IPS-20b (cell line): ENCODE measurements around the gene BCAS4.

Source experiments
- H3K27ac ChIP-seq: one replicate; pipeline ENCODE4 v1.5.1; 2013; ENCODE audit warnings: low read length
- H3K27me3 ChIP-seq: 2 replicates; pipeline ENCODE4 v1.6.1; 2013; ENCODE audit warnings: mild to moderate bottlenecking, low read length, inconsistent platforms; ENCODE audit not compliant: insufficient read depth
- H3K36me3 ChIP-seq: 2 replicates; pipeline ENCODE4 v1.6.1; 2013; ENCODE audit warnings: low read depth, mild to moderate bottlenecking, inconsistent platforms, low read length, moderate library complexity; ENCODE audit not compliant: insufficient read depth
- H3K4me1 ChIP-seq: 2 replicates; pipeline ENCODE4 v1.6.1; 2013; ENCODE audit warnings: mild to moderate bottlenecking, control low read depth, inconsistent platforms, low read length, moderate library complexity; ENCODE audit not compliant: insufficient read depth
- H3K4me3 ChIP-seq: 2 replicates; pipeline ENCODE4 v1.5.1; 2013; ENCODE audit warnings: mild to moderate bottlenecking, low read length, inconsistent platforms
- H3K9ac ChIP-seq: 2 replicates; pipeline ENCODE4 v1.6.1; 2013; ENCODE audit warnings: low read depth, mild to moderate bottlenecking, inconsistent platforms, low read length, moderate library complexity
- H3K9me3 ChIP-seq: 2 replicates; pipeline ENCODE4 v1.6.1; 2013; ENCODE audit warnings: mild to moderate bottlenecking, low read depth, low read length, inconsistent platforms; ENCODE audit not compliant: insufficient read depth

BCAS4 gene

GRCh38 chr20:50852085-50852484 lies 57.2 kb downstream of the BCAS4 start:
- no peaks in the 10 kb centered on the region for H3K27me3 ChIP-seq
- H3K4me3 ChIP-seq = no peak overlapping the region
- H3K36me3 ChIP-seq = no peaks in the 10 kb centered on the region
- peak overlapping the region; percentile 7 for H3K27ac ChIP-seq
- 0 out of 2 replicates have a peak overlapping the region, but pooled peaks have one; percentile 40 for H3K9ac ChIP-seq
- H3K9me3 ChIP-seq = no peaks in the 10 kb centered on the region
- peaks cover 5% of the 10 kb centered on the region; the same call in 1 of the 2 replicates for H3K4me1 ChIP-seq

GRCh38 chr20:50854506-50855249 lies 59.8 kb downstream of the BCAS4 start:
- Histone ChIP-seq H3K9ac (no peak overlapping the region), H3K27ac (no peak overlapping the region), H3K36me3 (no peaks in the 10 kb centered on the region), H3K9me3 (no peaks in the 10 kb centered on the region), H3K27me3 (no peaks in the 10 kb centered on the region), H3K4me3 (no peak overlapping the region), H3K4me1 (peaks cover 5% of the 10 kb centered on the region)

- Histone ChIP-seq H3K9ac (no peak overlapping the region), H3K27ac (no peak overlapping the region), H3K27me3 (no peaks in the 10 kb centered on the region), H3K36me3 (no peaks in the 10 kb centered on the region), H3K4me1 (peaks cover 6% of the 10 kb centered on the region), H3K4me3 (no peak overlapping the region), H3K9me3 (no peaks in the 10 kb centered on the region)
Observed at GRCh38 chr20:50855498-50856474, 60.9 kb downstream of the BCAS4 start.

GRCh38 chr20:50856475-50857041 lies 61.7 kb downstream of the BCAS4 start:
- Histone ChIP-seq H3K9me3 (no peaks in the 10 kb centered on the region), H3K9ac (no peak overlapping the region), H3K27me3 (no peaks in the 10 kb centered on the region), H3K27ac (no peak overlapping the region), H3K4me1 (peaks cover 4% of the 10 kb centered on the region), H3K36me3 (no peaks in the 10 kb centered on the region), H3K4me3 (no peak overlapping the region)

- Histone ChIP-seq H3K27ac (no peak overlapping the region), H3K9ac (no peak overlapping the region), H3K4me3 (no peak overlapping the region), H3K4me1 (peaks cover 5% of the 10 kb centered on the region), H3K9me3 (no peaks in the 10 kb centered on the region), H3K27me3 (no peaks in the 10 kb centered on the region), H3K36me3 (no peaks in the 10 kb centered on the region)
Observed at GRCh38 chr20:50857348-50857747, 62.5 kb downstream of the BCAS4 start.

GRCh38 chr20:50858525-50858924 lies 63.7 kb downstream of the BCAS4 start:
- Histone ChIP-seq H3K27me3 (no peaks in the 10 kb centered on the region), H3K4me1 (peaks cover 11% of the 10 kb centered on the region), H3K36me3 (no peaks in the 10 kb centered on the region), H3K9ac (no peak overlapping the region), H3K27ac (no peak overlapping the region), H3K9me3 (no peaks in the 10 kb centered on the region), H3K4me3 (no peak overlapping the region)

- H3K9me3 ChIP-seq = no peaks in the 10 kb centered on the region
- no peak overlapping the region for H3K9ac ChIP-seq
- peaks cover 11% of the 10 kb centered on the region for H3K4me1 ChIP-seq
- no peak overlapping the region for H3K4me3 ChIP-seq
- no peak overlapping the region for H3K27ac ChIP-seq
- no peaks in the 10 kb centered on the region for H3K36me3 ChIP-seq
- no peaks in the 10 kb centered on the region for H3K27me3 ChIP-seq
Observed at GRCh38 chr20:50859161-50859560, 64.3 kb downstream of the BCAS4 start.

GRCh38 chr20:50861012-50861411 lies 66.2 kb downstream of the BCAS4 start:
- no peak overlapping the region for H3K27ac ChIP-seq
- H3K4me1 ChIP-seq = peaks cover 11% of the 10 kb centered on the region
- no peaks in the 10 kb centered on the region for H3K36me3 ChIP-seq
- no peaks in the 10 kb centered on the region for H3K27me3 ChIP-seq
- H3K9ac ChIP-seq = no peak overlapping the region
- H3K9me3 ChIP-seq = no peaks in the 10 kb centered on the region
- H3K4me3 ChIP-seq = no peak overlapping the region

GRCh38 chr20:50862546-50862945 lies 67.7 kb downstream of the BCAS4 start:
- Histone ChIP-seq H3K27ac (no peak overlapping the region), H3K27me3 (no peaks in the 10 kb centered on the region), H3K4me1 (peaks cover 11% of the 10 kb centered on the region), H3K9me3 (no peaks in the 10 kb centered on the region), H3K36me3 (no peaks in the 10 kb centered on the region), H3K4me3 (no peak overlapping the region), H3K9ac (no peak overlapping the region)

GRCh38 chr20:50865114-50865513 lies 70.3 kb downstream of the BCAS4 start:
- H3K27ac ChIP-seq = no peak overlapping the region
- no peak overlapping the region for H3K9ac ChIP-seq
- H3K4me1 ChIP-seq = peaks cover 11% of the 10 kb centered on the region
- no peaks in the 10 kb centered on the region for H3K36me3 ChIP-seq
- H3K4me3 ChIP-seq = no peak overlapping the region
- no peaks in the 10 kb centered on the region for H3K9me3 ChIP-seq
- H3K27me3 ChIP-seq = no peaks in the 10 kb centered on the region

- Histone ChIP-seq H3K4me3 (no peak overlapping the region), H3K9ac (no peak overlapping the region), H3K4me1 (peaks cover 16% of the 10 kb centered on the region), H3K9me3 (no peaks in the 10 kb centered on the region), H3K27me3 (no peaks in the 10 kb centered on the region), H3K27ac (no peak overlapping the region), H3K36me3 (no peaks in the 10 kb centered on the region)
Observed at GRCh38 chr20:50865591-50865990, 70.7 kb downstream of the BCAS4 start.
